ENCODE results near the gene OR2V1. TPM values are rescaled to one million over a fixed set of nuclear protein-coding genes. Genes with fewer than 3 reads are reported as not detected.

The OR2V1 gene
- polyA plus RNA-seq, 1 donor: not detected

Other genes starting within 250 kb of the OR2V1 start
- gene BTNL8, start 232.0 kb downstream of the OR2V1 start, polyA plus RNA-seq (ENCODE audit: insufficient read length): not detected
- not detected for gene BTNL3, start 142.3 kb downstream of the OR2V1 start, polyA plus RNA-seq (ENCODE audit: insufficient read length)
- gene BTNL9, start 90.9 kb downstream of the OR2V1 start, polyA plus RNA-seq (ENCODE audit: insufficient read length): 20.9 TPM
- not detected for gene OR2V2, start 16.4 kb upstream of the OR2V1 start, polyA plus RNA-seq (ENCODE audit: insufficient read length)
- gene TRIM7, start 74.0 kb upstream of the OR2V1 start, polyA plus RNA-seq (ENCODE audit: insufficient read length): 21.6 TPM
- 17.3 TPM for gene TRIM41, start 92.1 kb upstream of the OR2V1 start, polyA plus RNA-seq (ENCODE audit: insufficient read length)
- 3,643 TPM for gene RACK1, start 112.7 kb upstream of the OR2V1 start, polyA plus RNA-seq (ENCODE audit: insufficient read length)
- gene TRIM52, start 130.0 kb upstream of the OR2V1 start, polyA plus RNA-seq (ENCODE audit: insufficient read length): 17.1 TPM
- gene OR4F3, start 236.1 kb upstream of the OR2V1 start, polyA plus RNA-seq (ENCODE audit: insufficient read length): not detected

All from forelimb muscle (tissue), 1 donor.